ENCODE data around the gene ARRB1.
"Not testable (repeated sequence)": the region's sequence is repeated elsewhere in the genome, so short reads cannot be mapped to it uniquely, and the experiment has no call there.

ARRB1 gene

DNA sequence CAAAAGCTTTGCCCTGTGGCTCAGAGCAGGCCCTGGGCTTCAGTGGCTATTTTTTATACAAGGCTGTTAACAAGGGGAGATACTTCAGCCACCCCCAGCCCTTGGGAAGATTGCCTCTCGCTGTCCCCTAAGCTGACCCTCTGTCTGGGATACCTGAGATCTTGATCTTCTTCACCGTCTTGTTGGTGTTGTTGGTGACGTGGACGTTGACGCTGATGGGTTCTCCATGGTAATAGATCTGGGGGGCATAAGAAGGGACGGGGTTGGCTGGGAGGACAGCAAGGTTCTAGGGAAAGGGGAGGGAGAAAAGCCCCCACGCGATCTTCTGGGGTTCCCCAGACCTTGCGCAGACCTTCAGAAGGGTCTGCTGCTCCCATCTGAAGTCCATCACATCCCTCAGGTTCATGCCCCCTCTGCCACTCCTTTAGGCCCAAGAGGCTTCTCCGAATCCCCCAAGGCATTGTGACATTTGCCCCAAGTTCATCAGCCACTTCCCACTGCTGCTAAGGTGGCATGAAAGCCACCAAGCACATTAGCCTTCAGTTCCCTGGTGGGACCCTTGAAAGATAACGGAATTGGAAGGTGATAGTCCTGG is 74.2 kb downstream of the ARRB1 start:
- Histone ChIP-seq H3K9me3 (ENCODE audit: control insufficient read depth in 1 of 2, low read length in 2 of 2) (no peaks in the 10 kb centered on the region), H3K4me1 (ENCODE audit: control insufficient read depth in 1 of 2, insufficient read depth in 2 of 2, low read length in 2 of 2) (peaks cover 30 to 33% of the 10 kb centered on the region in 2 donors), H3K27ac (ENCODE audit: low read depth, low read length) (no peak overlapping the region), H3K9ac (ENCODE audit: low read depth in 1 of 2, low read length in 2 of 2) (no peak overlapping the region), H3K4me3 (ENCODE audit: low read depth in 1 of 2, low read length in 2 of 2) (no peak overlapping the region), H3K36me3 (ENCODE audit: control insufficient read depth in 1 of 2, insufficient read depth in 2 of 2, low read length in 2 of 2) (peaks cover 62 to 79% of the 10 kb centered on the region in 2 donors), H3K27me3 (ENCODE audit: control insufficient read depth in 1 of 2, insufficient read depth in 2 of 2, low read length in 2 of 2) (no peaks in the 10 kb centered on the region)

DNA sequence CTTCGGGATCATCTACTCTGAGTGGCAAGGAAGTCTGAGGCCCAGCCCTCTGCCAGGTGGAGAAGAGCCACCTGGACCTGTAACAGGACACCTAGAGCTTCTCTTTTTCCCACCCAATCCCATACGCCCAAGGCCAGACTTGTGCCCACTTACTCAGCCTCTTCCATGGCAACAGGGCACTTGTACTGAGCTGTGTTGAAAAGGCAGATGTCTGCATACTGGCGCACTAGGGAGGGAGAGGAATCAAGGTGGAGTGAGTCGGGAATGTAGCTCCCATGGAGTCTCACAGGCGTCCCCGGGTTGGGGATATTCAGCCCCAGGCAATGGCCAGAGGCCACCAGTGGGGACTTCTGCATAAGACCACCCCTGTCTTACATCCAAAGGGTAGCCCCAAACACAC is 74.8 kb downstream of the ARRB1 start:
- Histone ChIP-seq H3K27ac (ENCODE audit: low read depth, low read length) (no peak overlapping the region), H3K9ac (ENCODE audit: low read depth in 1 of 2, low read length in 2 of 2) (no peak overlapping the region), H3K9me3 (ENCODE audit: control insufficient read depth in 1 of 2, low read length in 2 of 2) (no peaks in the 10 kb centered on the region), H3K4me3 (ENCODE audit: low read depth in 1 of 2, low read length in 2 of 2) (no peak overlapping the region), H3K27me3 (ENCODE audit: control insufficient read depth in 1 of 2, insufficient read depth in 2 of 2, low read length in 2 of 2) (no peaks in the 10 kb centered on the region), H3K36me3 (ENCODE audit: control insufficient read depth in 1 of 2, insufficient read depth in 2 of 2, low read length in 2 of 2) (peaks cover 66 to 79% of the 10 kb centered on the region in 2 donors), H3K4me1 (ENCODE audit: control insufficient read depth in 1 of 2, insufficient read depth in 2 of 2, low read length in 2 of 2) (peaks cover 30 to 33% of the 10 kb centered on the region in 2 donors)

DNA sequence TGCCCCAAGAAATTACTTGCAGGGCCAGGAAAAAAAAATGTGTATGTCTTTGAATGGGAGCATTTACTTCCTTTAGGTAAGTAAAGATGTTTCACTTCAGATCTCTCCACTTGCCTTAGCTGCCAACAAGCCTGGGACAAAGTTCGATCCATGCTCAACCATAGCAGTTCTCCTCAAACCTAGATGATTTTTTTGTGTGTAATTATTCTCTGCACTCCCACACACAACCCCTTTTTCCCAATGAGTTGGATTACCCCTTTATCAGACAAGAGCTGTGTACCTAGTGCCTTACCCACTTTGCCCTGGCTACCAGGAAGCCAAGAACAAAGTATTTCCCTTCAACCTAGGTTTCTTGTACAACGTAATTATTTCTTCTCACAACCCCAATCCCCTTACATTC is 75.3 kb downstream of the ARRB1 start:
- Histone ChIP-seq H3K9ac (ENCODE audit: low read depth in 1 of 2, low read length in 2 of 2) (no peak overlapping the region), H3K36me3 (ENCODE audit: control insufficient read depth in 1 of 2, insufficient read depth in 2 of 2, low read length in 2 of 2) (peaks cover 67 to 79% of the 10 kb centered on the region in 2 donors), H3K4me1 (ENCODE audit: control insufficient read depth in 1 of 2, insufficient read depth in 2 of 2, low read length in 2 of 2) (peaks cover 26 to 29% of the 10 kb centered on the region in 2 donors), H3K4me3 (ENCODE audit: low read depth in 1 of 2, low read length in 2 of 2) (no peak overlapping the region), H3K27me3 (ENCODE audit: control insufficient read depth in 1 of 2, insufficient read depth in 2 of 2, low read length in 2 of 2) (no peaks in the 10 kb centered on the region), H3K27ac (ENCODE audit: low read depth, low read length) (no peak overlapping the region), H3K9me3 (ENCODE audit: control insufficient read depth in 1 of 2, low read length in 2 of 2) (no peaks in the 10 kb centered on the region)

DNA sequence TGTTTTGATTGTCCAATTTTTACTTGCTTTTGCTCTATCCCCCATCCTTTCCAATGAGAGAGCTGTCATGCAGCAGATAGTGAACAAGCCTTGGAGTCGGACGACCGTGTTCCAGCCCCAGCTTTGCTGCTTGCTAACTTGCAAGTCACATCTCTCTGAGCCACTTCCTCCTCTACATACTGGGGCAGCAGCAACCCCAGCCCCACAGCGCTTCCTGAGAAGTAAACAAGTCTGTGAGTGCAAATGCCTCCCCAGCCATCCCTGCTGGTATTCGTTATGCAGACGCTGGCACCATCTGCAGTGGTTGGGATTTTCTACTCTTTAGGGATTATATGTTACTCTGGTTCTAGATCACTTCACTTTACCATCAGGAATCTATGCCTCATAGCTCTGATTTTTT is 75.9 kb downstream of the ARRB1 start:
- peak overlapping the region; percentile 39 for H3K27ac ChIP-seq (ENCODE audit: low read depth, low read length)
- H3K9me3 ChIP-seq (ENCODE audit: control insufficient read depth in 1 of 2, low read length in 2 of 2): no peaks in the 10 kb centered on the region
- H3K4me3 ChIP-seq (ENCODE audit: low read depth in 1 of 2, low read length in 2 of 2): no peak overlapping the region
- H3K9ac ChIP-seq (ENCODE audit: low read depth in 1 of 2, low read length in 2 of 2): peak overlapping the region; percentile 18 to 28
- peaks cover 20 to 23% of the 10 kb centered on the region in 2 donors for H3K4me1 ChIP-seq (ENCODE audit: control insufficient read depth in 1 of 2, insufficient read depth in 2 of 2, low read length in 2 of 2)
- H3K36me3 ChIP-seq (ENCODE audit: control insufficient read depth in 1 of 2, insufficient read depth in 2 of 2, low read length in 2 of 2): peaks cover 68 to 76% of the 10 kb centered on the region in 2 donors
- no peaks in the 10 kb centered on the region for H3K27me3 ChIP-seq (ENCODE audit: control insufficient read depth in 1 of 2, insufficient read depth in 2 of 2, low read length in 2 of 2)

DNA sequence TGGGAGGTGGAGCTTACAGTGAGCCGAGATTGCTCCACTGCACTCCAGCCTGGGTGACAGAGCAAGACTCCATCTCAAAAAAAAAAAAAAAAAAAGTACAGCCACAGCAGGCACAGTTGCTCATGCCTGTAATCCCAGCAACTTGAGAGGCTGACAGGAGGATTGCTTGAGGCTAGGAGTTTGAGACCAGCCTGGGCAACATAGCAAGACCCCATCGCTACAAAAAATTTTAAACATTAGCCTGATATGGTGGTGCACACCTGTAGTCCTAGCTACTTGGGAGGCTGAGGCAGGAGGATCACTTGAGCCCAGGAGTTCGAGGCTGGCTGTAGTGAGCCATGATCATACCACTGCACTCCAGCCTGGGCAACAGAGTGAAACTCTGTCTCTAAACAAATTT is 76.7 kb downstream of the ARRB1 start:
- H3K9ac ChIP-seq (ENCODE audit: low read depth in 1 of 2, low read length in 2 of 2); H3K27me3 ChIP-seq (ENCODE audit: control insufficient read depth in 1 of 2, insufficient read depth in 2 of 2, low read length in 2 of 2); H3K27ac ChIP-seq (ENCODE audit: low read depth, low read length); H3K9me3 ChIP-seq (ENCODE audit: control insufficient read depth in 1 of 2, low read length in 2 of 2); H3K4me3 ChIP-seq (ENCODE audit: low read depth in 1 of 2, low read length in 2 of 2): not testable (repeated sequence)
- Histone ChIP-seq H3K36me3 (ENCODE audit: control insufficient read depth in 1 of 2, insufficient read depth in 2 of 2, low read length in 2 of 2) (peaks cover 71 to 74% of the 10 kb centered on the region in 2 donors), H3K4me1 (ENCODE audit: control insufficient read depth in 1 of 2, insufficient read depth in 2 of 2, low read length in 2 of 2) (peaks cover 16 to 19% of the 10 kb centered on the region in 2 donors)

DNA sequence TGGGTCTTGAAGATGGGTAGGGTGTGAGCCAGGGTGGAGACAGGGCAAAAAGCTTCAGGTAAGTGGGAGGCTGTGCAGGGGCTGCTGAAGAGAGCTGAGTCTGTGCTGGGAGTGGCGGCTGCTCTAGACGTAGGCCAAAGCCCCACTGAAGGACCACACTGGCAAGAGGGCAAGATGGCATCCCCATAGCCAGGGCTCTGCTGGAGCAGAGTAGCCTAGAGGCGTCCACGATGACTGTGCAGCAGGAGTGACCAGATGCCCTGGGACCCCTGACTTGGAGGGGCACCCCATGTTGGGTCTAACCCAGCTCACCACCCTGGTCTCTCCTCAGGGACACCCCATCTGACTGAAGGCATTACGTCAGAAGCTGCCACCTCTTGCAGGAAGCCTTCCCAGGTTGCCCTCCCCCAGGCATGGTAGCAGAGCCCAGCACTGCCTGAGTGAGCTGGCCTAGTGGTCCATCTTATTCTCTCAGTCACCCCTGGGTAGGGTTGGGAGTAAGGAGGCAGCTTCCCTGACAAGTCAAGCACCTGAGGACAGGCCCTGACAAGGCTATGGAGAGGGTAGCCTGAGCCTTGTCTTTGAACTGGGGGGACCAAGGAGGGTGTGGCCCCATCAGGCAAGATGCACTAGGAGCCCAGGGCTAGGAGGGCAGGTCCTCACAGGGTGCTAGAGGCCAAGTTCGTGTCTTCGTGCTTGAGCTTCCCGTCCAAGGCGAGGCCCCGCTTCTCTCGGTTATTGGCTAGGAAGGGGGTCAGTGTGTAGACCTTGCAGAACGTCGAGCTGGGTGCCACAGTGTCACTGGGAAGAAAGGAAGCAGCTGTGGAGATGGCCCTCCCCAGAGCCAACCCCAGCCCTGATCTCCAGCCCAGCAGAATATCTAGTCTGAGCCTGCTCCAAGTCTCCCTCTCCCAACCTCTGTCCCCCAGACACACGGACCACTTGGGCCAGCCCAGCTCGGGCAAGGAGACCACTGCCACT is 77.8 kb downstream of the ARRB1 start:
- Histone ChIP-seq H3K36me3 (ENCODE audit: control insufficient read depth in 1 of 2, insufficient read depth in 2 of 2, low read length in 2 of 2) (peaks cover 74 to 75% of the 10 kb centered on the region in 2 donors), H3K9ac (ENCODE audit: low read depth in 1 of 2, low read length in 2 of 2) (no peak overlapping the region), H3K9me3 (ENCODE audit: control insufficient read depth in 1 of 2, low read length in 2 of 2) (no peaks in the 10 kb centered on the region), H3K27me3 (ENCODE audit: control insufficient read depth in 1 of 2, insufficient read depth in 2 of 2, low read length in 2 of 2) (no peaks in the 10 kb centered on the region), H3K4me1 (ENCODE audit: control insufficient read depth in 1 of 2, insufficient read depth in 2 of 2, low read length in 2 of 2) (peaks cover 16 to 19% of the 10 kb centered on the region in 2 donors), H3K4me3 (ENCODE audit: low read depth in 1 of 2, low read length in 2 of 2) (no peak overlapping the region), H3K27ac (ENCODE audit: low read depth, low read length) (no peak overlapping the region)

GRCh38 chr11:75272821-75273301 is 78.6 kb downstream of the ARRB1 start:
- no peak overlapping the region for H3K9ac ChIP-seq (ENCODE audit: low read depth in 1 of 2, low read length in 2 of 2)
- H3K9me3 ChIP-seq (ENCODE audit: control insufficient read depth in 1 of 2, low read length in 2 of 2): no peaks in the 10 kb centered on the region
- H3K36me3 ChIP-seq (ENCODE audit: control insufficient read depth in 1 of 2, insufficient read depth in 2 of 2, low read length in 2 of 2): peaks cover 70 to 72% of the 10 kb centered on the region in 2 donors
- H3K4me1 ChIP-seq (ENCODE audit: control insufficient read depth in 1 of 2, insufficient read depth in 2 of 2, low read length in 2 of 2): peaks cover 16 to 19% of the 10 kb centered on the region in 2 donors
- no peak overlapping the region for H3K27ac ChIP-seq (ENCODE audit: low read depth, low read length)
- no peaks in the 10 kb centered on the region for H3K27me3 ChIP-seq (ENCODE audit: control insufficient read depth in 1 of 2, insufficient read depth in 2 of 2, low read length in 2 of 2)
- H3K4me3 ChIP-seq (ENCODE audit: low read depth in 1 of 2, low read length in 2 of 2): no peak overlapping the region

- H3K27ac ChIP-seq (ENCODE audit: low read depth, low read length): no peak overlapping the region
- no peak overlapping the region for H3K9ac ChIP-seq (ENCODE audit: low read depth in 1 of 2, low read length in 2 of 2)
- H3K27me3 ChIP-seq (ENCODE audit: control insufficient read depth in 1 of 2, insufficient read depth in 2 of 2, low read length in 2 of 2): no peaks in the 10 kb centered on the region
- no peaks in the 10 kb centered on the region for H3K9me3 ChIP-seq (ENCODE audit: control insufficient read depth in 1 of 2, low read length in 2 of 2)
- peaks cover 65 to 70% of the 10 kb centered on the region in 2 donors for H3K36me3 ChIP-seq (ENCODE audit: control insufficient read depth in 1 of 2, insufficient read depth in 2 of 2, low read length in 2 of 2)
- peaks cover 16 to 19% of the 10 kb centered on the region in 2 donors for H3K4me1 ChIP-seq (ENCODE audit: control insufficient read depth in 1 of 2, insufficient read depth in 2 of 2, low read length in 2 of 2)
- no peak overlapping the region for H3K4me3 ChIP-seq (ENCODE audit: low read depth in 1 of 2, low read length in 2 of 2)
Observed at GRCh38 chr11:75272391-75272790, 79.1 kb downstream of the ARRB1 start.

DNA sequence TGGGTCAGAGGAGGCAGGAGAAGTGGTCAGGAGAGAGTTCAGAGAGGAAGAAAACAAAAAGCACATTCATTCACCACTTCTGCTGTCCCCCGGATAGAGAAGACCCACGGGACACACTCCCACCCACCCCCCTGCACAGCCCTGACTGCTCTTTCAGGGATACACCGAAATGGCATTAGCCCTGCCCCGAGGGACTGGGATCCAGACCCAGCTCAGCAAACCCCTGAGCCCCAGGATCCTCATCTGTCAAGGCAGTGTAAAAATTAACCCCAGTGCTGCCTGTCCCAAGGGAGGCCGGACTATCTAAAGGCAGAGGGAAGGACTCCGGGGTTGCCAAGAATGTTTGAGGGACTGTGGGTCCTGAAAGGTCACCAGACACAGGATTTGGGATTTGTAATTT is 79.7 kb downstream of the ARRB1 start:
- H3K27ac ChIP-seq (ENCODE audit: low read depth, low read length): no peak overlapping the region
- H3K9ac ChIP-seq (ENCODE audit: low read depth in 1 of 2, low read length in 2 of 2): no peak overlapping the region
- H3K36me3 ChIP-seq (ENCODE audit: control insufficient read depth in 1 of 2, insufficient read depth in 2 of 2, low read length in 2 of 2): peaks cover 64 to 69% of the 10 kb centered on the region in 2 donors
- H3K27me3 ChIP-seq (ENCODE audit: control insufficient read depth in 1 of 2, insufficient read depth in 2 of 2, low read length in 2 of 2): no peaks in the 10 kb centered on the region
- H3K4me1 ChIP-seq (ENCODE audit: control insufficient read depth in 1 of 2, insufficient read depth in 2 of 2, low read length in 2 of 2): peaks cover 13 to 14% of the 10 kb centered on the region in 2 donors
- H3K4me3 ChIP-seq (ENCODE audit: low read depth in 1 of 2, low read length in 2 of 2): no peak overlapping the region
- H3K9me3 ChIP-seq (ENCODE audit: control insufficient read depth in 1 of 2, low read length in 2 of 2): no peaks in the 10 kb centered on the region

- Histone ChIP-seq H3K4me1 (ENCODE audit: control insufficient read depth in 1 of 2, insufficient read depth in 2 of 2, low read length in 2 of 2) (peaks cover 6% of the 10 kb centered on the region in 2 donors), H3K9me3 (ENCODE audit: control insufficient read depth in 1 of 2, low read length in 2 of 2) (no peaks in the 10 kb centered on the region), H3K27me3 (ENCODE audit: control insufficient read depth in 1 of 2, insufficient read depth in 2 of 2, low read length in 2 of 2) (no peaks in the 10 kb centered on the region), H3K36me3 (ENCODE audit: control insufficient read depth in 1 of 2, insufficient read depth in 2 of 2, low read length in 2 of 2) (peaks cover 61 to 72% of the 10 kb centered on the region in 2 donors), H3K9ac (ENCODE audit: low read depth in 1 of 2, low read length in 2 of 2) (no peak overlapping the region), H3K4me3 (ENCODE audit: low read depth in 1 of 2, low read length in 2 of 2) (no peak overlapping the region), H3K27ac (ENCODE audit: low read depth, low read length) (no peak overlapping the region)
Observed at GRCh38 chr11:75270896-75271418, 80.5 kb downstream of the ARRB1 start.
